ENCODE data around the gene PLPP1. TPM values are rescaled to one million over a fixed set of nuclear protein-coding genes. Genes with fewer than 3 reads are reported as not detected.

Gene PLPP1
- total RNA-seq, 2 donors from 2014 or later: 53.0 to 85.7 TPM

GRCh38 chr5:55407984-55408383, 126.8 kb downstream of the PLPP1 start:
- intact Hi-C loops (cut with DNase I): loop anchor here (2.0 to 10.0 kb wide), 2 partner anchors 137 to 283 kb away; no protein-coding TSS in a partner anchor
- H3K36me3 ChIP-seq: no peaks in the 10 kb centered on the region

GRCh38 chr5:55407059-55407684, 127.6 kb downstream of the PLPP1 start:
- intact Hi-C loops (cut with DNase I): loop anchor here (2.0 to 10.0 kb wide), 2 partner anchors 138 to 284 kb away; no protein-coding TSS in a partner anchor
- TF ChIP-seq CTCF (IDR thresholded peaks at IDR 0.05): peak; percentile 54
- no peak for DNase-seq

More at GRCh38 chr5:55407984-55408383, 126.8 kb downstream of the PLPP1 start:
- no peaks in the 10 kb centered on the region for H3K4me1 ChIP-seq
- no peaks in the 10 kb centered on the region for H3K9me3 ChIP-seq
- no peak overlapping the region for H3K27ac ChIP-seq
- no peak overlapping the region for H3K4me3 ChIP-seq
- TF ChIP-seq CTCF (IDR thresholded peaks at IDR 0.05): no peak
- no peak for DNase-seq
- H3K27me3 ChIP-seq: no peaks in the 10 kb centered on the region
- H3K9ac ChIP-seq (ENCODE audit: low read depth in 2 of 2, low read length in 2 of 2): no peak overlapping the region

GRCh38 chr5:55406292-55406691, 128.5 kb downstream of the PLPP1 start:
- no peak overlapping the region for H3K4me3 ChIP-seq
- H3K27me3 ChIP-seq: no peaks in the 10 kb centered on the region
- no peak for DNase-seq
- H3K9me3 ChIP-seq: no peaks in the 10 kb centered on the region
- no peaks in the 10 kb centered on the region for H3K36me3 ChIP-seq
- H3K9ac ChIP-seq (ENCODE audit: low read depth in 2 of 2, low read length in 2 of 2): no peak overlapping the region
- intact Hi-C loops (cut with DNase I): loop anchor here (2.0 to 10.0 kb wide), 2 partner anchors 139 to 285 kb away; no protein-coding TSS in a partner anchor
- no peak for TF ChIP-seq CTCF (IDR thresholded peaks at IDR 0.05)
- no peaks in the 10 kb centered on the region for H3K4me1 ChIP-seq
- no peak overlapping the region for H3K27ac ChIP-seq

More at GRCh38 chr5:55407059-55407684, 127.6 kb downstream of the PLPP1 start:
- Histone ChIP-seq H3K9ac (ENCODE audit: low read depth in 2 of 2, low read length in 2 of 2) (no peak overlapping the region), H3K4me1 (no peaks in the 10 kb centered on the region), H3K9me3 (no peaks in the 10 kb centered on the region), H3K36me3 (no peaks in the 10 kb centered on the region), H3K4me3 (no peak overlapping the region), H3K27ac (no peak overlapping the region), H3K27me3 (no peaks in the 10 kb centered on the region)

- Histone ChIP-seq H3K4me3 (no peak overlapping the region), H3K9ac (ENCODE audit: low read depth in 2 of 2, low read length in 2 of 2) (no peak overlapping the region), H3K27me3 (no peaks in the 10 kb centered on the region), H3K9me3 (no peaks in the 10 kb centered on the region), H3K36me3 (no peaks in the 10 kb centered on the region), H3K27ac (no peak overlapping the region), H3K4me1 (no peaks in the 10 kb centered on the region)
- intact Hi-C loops (cut with DNase I): loop anchor here (5.0 to 10.0 kb wide), 2 partner anchors 45 to 143 kb away; no protein-coding TSS in a partner anchor
- no peak for TF ChIP-seq CTCF (IDR thresholded peaks at IDR 0.05)
- DNase-seq: no peak
These were observed 132.6 kb downstream of the PLPP1 start for GRCh38 chr5:55402199-55402598.

GRCh38 chr5:55393501-55394175, 141.1 kb downstream of the PLPP1 start:
- Histone ChIP-seq H3K9ac (ENCODE audit: low read depth in 2 of 2, low read length in 2 of 2) (no peak overlapping the region), H3K27ac (no peak overlapping the region), H3K27me3 (no peaks in the 10 kb centered on the region), H3K4me3 (no peak overlapping the region), H3K36me3 (no peaks in the 10 kb centered on the region), H3K9me3 (no peaks in the 10 kb centered on the region), H3K4me1 (no peaks in the 10 kb centered on the region)
- DNase-seq: no peak
- no peak for TF ChIP-seq CTCF (IDR thresholded peaks at IDR 0.05)
- intact Hi-C loops (cut with DNase I): no loop called here
